GM19372 (cell line): ENCODE results near the gene GFOD2.
A peak's percentile ranks its signal among the peaks of the same experiment; 100 is the strongest.

Experiments used
- ATAC-seq: cut with Tn5 transposase; IDR thresholded peaks from one replicate; pipeline ENCODE4 v1.9.1; 2021; ENCODE audit warnings: mild to moderate bottlenecking, low read depth, moderate library complexity; ENCODE audit not compliant: unreplicated experiment

The GFOD2 gene

GRCh38 chr16:67733734-67734470 lies 14.8 kb upstream of the GFOD2 start:
- no peak for ATAC-seq

- ATAC-seq, result no peak
Observed at GRCh38 chr16:67731753-67732095, 12.6 kb upstream of the GFOD2 start.

- no peak for ATAC-seq
Observed at GRCh38 chr16:67731071-67731752, 12.1 kb upstream of the GFOD2 start.

GRCh38 chr16:67730326-67730725 lies 11.2 kb upstream of the GFOD2 start:
- ATAC-seq, result no peak

GRCh38 chr16:67729636-67730248 lies 10.6 kb upstream of the GFOD2 start:
- no peak for ATAC-seq

GRCh38 chr16:67727521-67728485 lies 8.7 kb upstream of the GFOD2 start:
- no peak for ATAC-seq

GRCh38 chr16:67726106-67727034 lies 7.3 kb upstream of the GFOD2 start:
- ATAC-seq, result no peak

- ATAC-seq, result no peak
Observed at GRCh38 chr16:67723911-67724305, 4.8 kb upstream of the GFOD2 start.

- no peak for ATAC-seq
Observed at GRCh38 chr16:67723151-67723910, 4.2 kb upstream of the GFOD2 start.

GRCh38 chr16:67720236-67720635 lies 1.1 kb upstream of the GFOD2 start:
- ATAC-seq, result no peak

GRCh38 chr16:67719778-67720144 lies 645 bp upstream of the GFOD2 start:
- peak; percentile 20 for ATAC-seq

GRCh38 chr16:67718668-67719047 lies 458 bp downstream of the GFOD2 start:
- no peak for ATAC-seq

- ATAC-seq, result no peak
Observed at GRCh38 chr16:67716097-67716496, 3.0 kb downstream of the GFOD2 start.

- ATAC-seq, result no peak
Observed at GRCh38 chr16:67714522-67714921, 4.6 kb downstream of the GFOD2 start.

- no peak for ATAC-seq
Observed at GRCh38 chr16:67713647-67714273, 5.4 kb downstream of the GFOD2 start.

- ATAC-seq, result no peak
Observed at GRCh38 chr16:67710607-67711006, 8.5 kb downstream of the GFOD2 start.

- no peak for ATAC-seq
Observed at GRCh38 chr16:67709050-67709449, 10.1 kb downstream of the GFOD2 start.

GRCh38 chr16:67708368-67708771 lies 10.7 kb downstream of the GFOD2 start:
- ATAC-seq, result no peak

- no peak for ATAC-seq
Observed at GRCh38 chr16:67707790-67708189, 11.3 kb downstream of the GFOD2 start.
